DOHH2 (cell line): ENCODE data around the gene YIPF5.

Source experiments
- H3F3A ChIP-seq: fragments of 200-600 bp; sonication (generic), shearing (Covaris generic); 2 replicates; pipeline ENCODE4 v1.6.0; 2016; ENCODE audit warnings: antibody characterized with exemption, mild to moderate bottlenecking; ENCODE audit not compliant: control insufficient read depth, insufficient read depth
- H3K27ac ChIP-seq: fragments of 200-600 bp; sonication (generic); 2 replicates; pipeline ENCODE4 v1.5.1; 2014; ENCODE audit warnings: low read depth, mild to moderate bottlenecking, low read length, moderate library complexity
- H3K27me3 ChIP-seq: fragments of 200-600 bp; sonication (generic); 2 replicates; pipeline ENCODE4 v1.6.1; 2014; ENCODE audit warnings: mild to moderate bottlenecking, low read length, mixed read lengths; ENCODE audit not compliant: control insufficient read depth
- H3K36me3 ChIP-seq: fragments of 200-600 bp; sonication (generic); 2 replicates; pipeline ENCODE4 v1.6.1; 2014; ENCODE audit warnings: mild to moderate bottlenecking, low read length, moderate library complexity, mixed read lengths; ENCODE audit not compliant: control insufficient read depth
- H3K4me1 ChIP-seq: fragments of 200-600 bp; sonication (generic); 2 replicates; pipeline ENCODE4 v1.6.1; 2014; ENCODE audit warnings: mild to moderate bottlenecking, low read length, mixed read lengths; ENCODE audit not compliant: control insufficient read depth
- H3K4me2 ChIP-seq: fragments of 200-600 bp; sonication (generic); 2 replicates; pipeline ENCODE4 v1.6.0; 2014; ENCODE audit warnings: mild to moderate bottlenecking, low read length, moderate library complexity
- H3K4me3 ChIP-seq: fragments of 200-600 bp; sonication (generic); 2 replicates; pipeline ENCODE4 v1.5.1; 2014; ENCODE audit warnings: mild to moderate bottlenecking, low read length, mixed read lengths
- H3K79me2 ChIP-seq: fragments of 200-600 bp; sonication (generic); 2 replicates; pipeline ENCODE4 v1.6.1; 2014; ENCODE audit warnings: mild to moderate bottlenecking, low read length, mixed read lengths; ENCODE audit not compliant: control insufficient read depth
- H3K9me2 ChIP-seq: fragments of 200-600 bp; sonication (generic); replicated peaks from 2 replicates; pipeline ENCODE4 v1.6.1; 2014; ENCODE audit warnings: mild to moderate bottlenecking, low read length, mixed read lengths; ENCODE audit not compliant: control insufficient read depth
- H3K9me3 ChIP-seq: fragments of 200-600 bp; sonication (generic); 2 replicates; pipeline ENCODE4 v1.6.1; 2014; ENCODE audit warnings: antibody characterized with exemption, low read length, mixed read lengths; ENCODE audit not compliant: control insufficient read depth, insufficient read depth
- H4K20me1 ChIP-seq: fragments of 200-600 bp; sonication (generic); 2 replicates; pipeline ENCODE4 v1.6.0; 2014; ENCODE audit warnings: low read depth, mild to moderate bottlenecking, antibody characterized with exemption, low read length, moderate library complexity; ENCODE audit not compliant: control insufficient read depth, insufficient read depth
- EZH2phosphoT487 ChIP-seq: fragments of 200-600 bp; sonication (generic); IDR thresholded peaks from 2 replicates; pipeline ENCODE4 v1.6.1; 2017; ENCODE audit warnings: borderline replicate concordance, mild to moderate bottlenecking, antibody characterized with exemption, low read length, moderate library complexity, mixed read lengths
- TF ChIP-seq, protein P1 (sequence below): fragments of 200-600 bp; sonication (generic); IDR thresholded peaks from one replicate; pipeline ENCODE4 v1.5.1; 2014; ENCODE audit warnings: antibody characterized with exemption, mild to moderate bottlenecking, low read depth, low read length; ENCODE audit not compliant: poor library complexity, severe bottlenecking

Gene YIPF5

DNA sequence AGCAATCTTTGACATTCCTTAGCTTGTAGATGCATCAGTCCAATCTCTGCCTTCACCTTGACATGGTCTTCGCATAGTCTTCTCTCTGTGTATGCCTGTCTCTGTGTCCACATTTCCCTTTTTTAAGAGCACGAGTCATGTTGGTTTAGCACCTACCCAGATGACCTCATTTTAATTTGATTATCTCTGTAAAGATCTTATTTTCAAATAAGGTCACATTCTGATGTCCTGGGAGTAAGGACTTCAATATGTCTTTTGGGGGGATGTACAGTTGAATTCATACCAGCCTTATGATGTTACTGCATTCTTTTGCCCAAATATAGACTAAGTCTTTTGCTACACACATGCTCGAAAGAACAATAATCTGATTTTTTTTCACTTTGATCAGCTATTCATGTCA is 7.1 kb upstream of the YIPF5 start:
- H3K27ac ChIP-seq: no peak overlapping the region
- no peaks in the 10 kb centered on the region for H3K27me3 ChIP-seq
- H3K79me2 ChIP-seq: no peaks in the 10 kb centered on the region
- H3F3A ChIP-seq: no peaks in the 10 kb centered on the region
- H3K4me1 ChIP-seq: no peaks in the 10 kb centered on the region
- H3K9me3 ChIP-seq: no peaks in the 10 kb centered on the region
- no peak for TF ChIP-seq EZH2phosphoT487
- TF ChIP-seq, protein P1, sequence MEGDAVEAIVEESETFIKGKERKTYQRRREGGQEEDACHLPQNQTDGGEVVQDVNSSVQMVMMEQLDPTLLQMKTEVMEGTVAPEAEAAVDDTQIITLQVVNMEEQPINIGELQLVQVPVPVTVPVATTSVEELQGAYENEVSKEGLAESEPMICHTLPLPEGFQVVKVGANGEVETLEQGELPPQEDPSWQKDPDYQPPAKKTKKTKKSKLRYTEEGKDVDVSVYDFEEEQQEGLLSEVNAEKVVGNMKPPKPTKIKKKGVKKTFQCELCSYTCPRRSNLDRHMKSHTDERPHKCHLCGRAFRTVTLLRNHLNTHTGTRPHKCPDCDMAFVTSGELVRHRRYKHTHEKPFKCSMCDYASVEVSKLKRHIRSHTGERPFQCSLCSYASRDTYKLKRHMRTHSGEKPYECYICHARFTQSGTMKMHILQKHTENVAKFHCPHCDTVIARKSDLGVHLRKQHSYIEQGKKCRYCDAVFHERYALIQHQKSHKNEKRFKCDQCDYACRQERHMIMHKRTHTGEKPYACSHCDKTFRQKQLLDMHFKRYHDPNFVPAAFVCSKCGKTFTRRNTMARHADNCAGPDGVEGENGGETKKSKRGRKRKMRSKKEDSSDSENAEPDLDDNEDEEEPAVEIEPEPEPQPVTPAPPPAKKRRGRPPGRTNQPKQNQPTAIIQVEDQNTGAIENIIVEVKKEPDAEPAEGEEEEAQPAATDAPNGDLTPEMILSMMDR: no peak
- no peak overlapping the region for H3K4me3 ChIP-seq
- no peaks in the 10 kb centered on the region for H3K36me3 ChIP-seq
- H3K4me2 ChIP-seq: no peak overlapping the region
- no peaks in the 10 kb centered on the region for H3K9me2 ChIP-seq
- no peaks in the 10 kb centered on the region for H4K20me1 ChIP-seq

DNA sequence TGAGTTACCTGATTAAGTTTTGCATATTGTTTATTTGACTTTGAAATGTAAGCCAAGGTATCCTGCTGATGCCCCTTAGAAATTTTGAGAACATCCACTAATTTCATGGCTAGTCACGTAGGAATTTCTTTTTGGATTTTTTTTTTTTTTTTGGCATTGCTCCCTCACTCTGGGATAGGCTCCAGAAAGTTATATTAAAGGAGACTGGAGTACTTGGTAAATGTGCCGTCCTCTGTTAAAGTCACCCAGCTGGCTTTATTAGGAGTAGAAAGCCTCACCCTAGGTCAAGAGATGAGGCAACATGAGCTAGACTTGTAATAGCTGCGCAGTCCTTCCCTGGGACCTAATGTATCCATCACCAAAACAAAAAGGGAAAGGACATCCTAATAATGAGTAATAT is 3.3 kb upstream of the YIPF5 start:
- Histone ChIP-seq H3K79me2 (peaks cover 17% of the 10 kb centered on the region), H3K36me3 (peaks cover 7% of the 10 kb centered on the region), H3K27ac (no peak overlapping the region), H3F3A (no peaks in the 10 kb centered on the region), H3K4me1 (peaks cover 21% of the 10 kb centered on the region), H3K4me2 (no peak overlapping the region), H3K4me3 (no peak overlapping the region), H3K9me2 (no peaks in the 10 kb centered on the region), H3K9me3 (no peaks in the 10 kb centered on the region), H3K27me3 (no peaks in the 10 kb centered on the region), H4K20me1 (no peaks in the 10 kb centered on the region)
- TF ChIP-seq, protein P1: no peak
- no peak for TF ChIP-seq EZH2phosphoT487

DNA sequence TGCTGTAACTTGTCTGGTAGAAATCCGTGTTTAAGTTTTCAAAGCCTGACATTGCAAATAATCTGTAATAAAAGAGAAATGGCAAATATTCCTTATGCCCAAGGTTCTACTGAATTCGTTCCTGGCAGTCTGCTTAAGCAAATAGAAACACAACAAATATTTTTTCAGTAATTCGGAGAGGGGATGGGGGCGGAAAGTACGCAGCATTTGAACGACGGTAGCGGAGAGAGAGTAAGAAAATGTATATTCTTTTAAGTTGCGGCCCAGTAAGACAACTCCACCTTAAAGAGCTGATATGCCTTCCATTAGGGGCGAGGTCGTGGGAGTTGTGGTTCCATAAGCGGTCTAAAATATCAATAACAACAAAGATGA is 569 bp downstream of the YIPF5 start:
- peaks cover 24% of the 10 kb centered on the region for H3K4me1 ChIP-seq
- H3K27me3 ChIP-seq: no peaks in the 10 kb centered on the region
- no peaks in the 10 kb centered on the region for H4K20me1 ChIP-seq
- H3K79me2 ChIP-seq: peaks cover 37% of the 10 kb centered on the region
- H3K9me2 ChIP-seq: no peaks in the 10 kb centered on the region
- TF ChIP-seq, protein P1: no peak
- TF ChIP-seq EZH2phosphoT487: no peak
- H3K9me3 ChIP-seq: no peaks in the 10 kb centered on the region
- peak overlapping the region; percentile 98 for H3K4me3 ChIP-seq
- no peaks in the 10 kb centered on the region for H3F3A ChIP-seq
- H3K27ac ChIP-seq: peak overlapping the region; percentile 11; the same call in 1 of the 2 replicates
- peaks cover 34% of the 10 kb centered on the region for H3K36me3 ChIP-seq
- peak overlapping the region; percentile 79 for H3K4me2 ChIP-seq

DNA sequence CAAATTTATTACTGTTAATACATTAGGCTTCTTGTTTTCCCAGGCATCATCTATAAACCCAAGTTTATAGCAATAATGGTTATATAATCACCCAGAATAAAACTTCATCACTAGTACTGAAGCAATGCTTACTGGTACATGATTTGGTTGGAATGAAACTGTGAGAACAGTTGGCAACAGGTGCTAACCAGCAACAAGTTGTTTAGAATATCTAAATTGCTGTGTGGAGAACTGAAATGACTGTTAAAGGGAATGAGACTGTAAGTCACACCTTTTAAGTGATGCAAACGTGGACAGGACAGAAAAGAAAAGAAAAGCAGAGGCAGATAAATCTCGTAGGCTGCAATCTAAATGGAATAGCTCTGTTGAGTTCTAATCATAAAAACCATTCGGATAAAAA is 2.5 kb downstream of the YIPF5 start:
- Histone ChIP-seq H3F3A (no peaks in the 10 kb centered on the region), H3K4me2 (no peak overlapping the region)

More for the DNA sequence above, 2.5 kb downstream of the YIPF5 start:
- Histone ChIP-seq H3K4me3 (no peak overlapping the region), H3K27me3 (no peaks in the 10 kb centered on the region), H4K20me1 (no peaks in the 10 kb centered on the region), H3K9me2 (no peaks in the 10 kb centered on the region), H3K79me2 (peaks cover 37% of the 10 kb centered on the region), H3K9me3 (no peaks in the 10 kb centered on the region), H3K4me1 (peaks cover 24% of the 10 kb centered on the region), H3K27ac (no peak overlapping the region), H3K36me3 (peaks cover 48% of the 10 kb centered on the region)
- TF ChIP-seq EZH2phosphoT487: no peak
- TF ChIP-seq, protein P1: no peak
